A549 treated with CpdA at 1 μM for 4 hours (cell line): Measurements from ENCODE around the gene CETN3. TPM values are rescaled to one million over a fixed set of nuclear protein-coding genes. Genes with fewer than 3 reads are reported as not detected.

Experiments
- total RNA-seq: library from RNA; stranded (reverse); fragments of 200-300 nt; extraction: Qiagen RNA extraction; gene quantifications from 5 replicates; pipeline ENCODE4 v1.2.3, GENCODE V29; 2022; ENCODE audit warnings: low read depth

The CETN3 gene
- 23.5 to 35.3 TPM (median 26.7 TPM) in 5 replicates for total RNA-seq

GRCh38 chr5:90409318-90410177 is at the start of gene CETN3:
Gene CETN3 (minus strand): TSS chr5:90409756. CDS start chr5:90409661, 95 bp downstream.

Other genes with a start within 250 kb of the CETN3 start
- 2.0 to 3.0 TPM (median 2.8 TPM) in 5 replicates for gene MBLAC2, start 65.0 kb upstream of the CETN3 start, total RNA-seq
- gene POLR3G, start 65.1 kb upstream of the CETN3 start, total RNA-seq, result 14.6 to 21.6 TPM (median 16.7 TPM) in 5 replicates
- gene LYSMD3, start 119.8 kb upstream of the CETN3 start, total RNA-seq, result 8.2 to 9.8 TPM (median 8.7 TPM) in 5 replicates
- 0.74 to 1.1 TPM (median 0.80 TPM) in 5 replicates for gene ADGRV1, start 149.0 kb upstream of the CETN3 start, total RNA-seq